BE2C (cell line): ENCODE results near the gene INHBE.
A peak's percentile ranks its signal among the peaks of the same experiment; 100 is the strongest.

Source experiments
- DNase-seq: peaks from one replicate; pipeline ENCODE4 v3.0.0-alpha.2; 2020
- H3K27me3 ChIP-seq: fragments of 250-450 bp; sonication (Bioruptor Pico); 2 replicates; pipeline ENCODE4 v1.5.1; 2020; ENCODE audit warnings: mild to moderate bottlenecking
- H3K36me3 ChIP-seq: fragments of 250-450 bp; sonication (Bioruptor Pico); 2 replicates; pipeline ENCODE4 v1.5.1; 2020; ENCODE audit warnings: mild to moderate bottlenecking
- H3K4me1 ChIP-seq: fragments of 250-450 bp; sonication (Bioruptor Pico); 2 replicates; pipeline ENCODE4 v1.5.1; 2020
- H3K4me3 ChIP-seq: 2 replicates; pipeline ENCODE4 v1.5.1; 2011; ENCODE audit warnings: low read depth, low read length
- H3K9me3 ChIP-seq: fragments of 250-450 bp; sonication (Bioruptor Pico); 2 replicates; pipeline ENCODE4 v1.5.1; 2020
- TF ChIP-seq, protein P1 (sequence below): IDR thresholded peaks from 2 replicates; pipeline ENCODE4 v1.5.1; 2012; ENCODE audit warnings: mild to moderate bottlenecking, low read depth, low read length

Gene INHBE

DNA sequence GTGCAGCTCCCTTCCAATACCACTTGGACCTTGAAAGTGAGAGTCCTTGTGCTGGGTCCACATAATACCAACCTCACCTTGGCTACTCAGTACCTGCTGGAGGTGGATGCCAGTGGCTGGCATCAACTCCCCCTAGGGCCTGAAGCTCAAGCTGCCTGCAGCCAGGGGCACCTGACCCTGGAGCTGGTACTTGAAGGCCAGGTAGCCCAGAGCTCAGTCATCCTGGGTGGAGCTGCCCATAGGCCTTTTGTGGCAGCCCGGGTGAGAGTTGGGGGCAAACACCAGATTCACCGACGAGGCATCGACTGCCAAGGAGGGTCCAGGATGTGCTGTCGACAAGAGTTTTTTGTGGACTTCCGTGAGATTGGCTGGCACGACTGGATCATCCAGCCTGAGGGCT, 5.7 kb upstream of the INHBE start:
- Histone ChIP-seq H3K27me3 (no peaks in the 10 kb centered on the region), H3K36me3 (no peaks in the 10 kb centered on the region), H3K9me3 (no peaks in the 10 kb centered on the region), H3K4me1 (0 out of 2 replicates have a peak, but pooled peaks cover 2% of the 10 kb centered on the region), H3K4me3 (no peak overlapping the region)
- DNase-seq: no peak
- TF ChIP-seq, protein P1, sequence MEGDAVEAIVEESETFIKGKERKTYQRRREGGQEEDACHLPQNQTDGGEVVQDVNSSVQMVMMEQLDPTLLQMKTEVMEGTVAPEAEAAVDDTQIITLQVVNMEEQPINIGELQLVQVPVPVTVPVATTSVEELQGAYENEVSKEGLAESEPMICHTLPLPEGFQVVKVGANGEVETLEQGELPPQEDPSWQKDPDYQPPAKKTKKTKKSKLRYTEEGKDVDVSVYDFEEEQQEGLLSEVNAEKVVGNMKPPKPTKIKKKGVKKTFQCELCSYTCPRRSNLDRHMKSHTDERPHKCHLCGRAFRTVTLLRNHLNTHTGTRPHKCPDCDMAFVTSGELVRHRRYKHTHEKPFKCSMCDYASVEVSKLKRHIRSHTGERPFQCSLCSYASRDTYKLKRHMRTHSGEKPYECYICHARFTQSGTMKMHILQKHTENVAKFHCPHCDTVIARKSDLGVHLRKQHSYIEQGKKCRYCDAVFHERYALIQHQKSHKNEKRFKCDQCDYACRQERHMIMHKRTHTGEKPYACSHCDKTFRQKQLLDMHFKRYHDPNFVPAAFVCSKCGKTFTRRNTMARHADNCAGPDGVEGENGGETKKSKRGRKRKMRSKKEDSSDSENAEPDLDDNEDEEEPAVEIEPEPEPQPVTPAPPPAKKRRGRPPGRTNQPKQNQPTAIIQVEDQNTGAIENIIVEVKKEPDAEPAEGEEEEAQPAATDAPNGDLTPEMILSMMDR: no peak

DNA sequence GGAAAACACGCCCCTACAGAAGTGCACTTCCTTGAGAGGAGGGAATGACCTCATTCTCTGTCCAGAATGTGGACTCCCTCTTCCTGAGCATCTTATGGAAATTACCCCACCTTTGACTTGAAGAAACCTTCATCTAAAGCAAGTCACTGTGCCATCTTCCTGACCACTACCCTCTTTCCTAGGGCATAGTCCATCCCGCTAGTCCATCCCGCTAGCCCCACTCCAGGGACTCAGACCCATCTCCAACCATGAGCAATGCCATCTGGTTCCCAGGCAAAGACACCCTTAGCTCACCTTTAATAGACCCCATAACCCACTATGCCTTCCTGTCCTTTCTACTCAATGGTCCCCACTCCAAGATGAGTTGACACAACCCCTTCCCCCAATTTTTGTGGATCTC, 5.0 kb upstream of the INHBE start:
- no peak overlapping the region for H3K4me3 ChIP-seq
- H3K36me3 ChIP-seq: no peaks in the 10 kb centered on the region
- TF ChIP-seq, protein P1: no peak
- no peaks in the 10 kb centered on the region for H3K27me3 ChIP-seq
- H3K9me3 ChIP-seq: no peaks in the 10 kb centered on the region
- no peak for DNase-seq
- peaks cover 6% of the 10 kb centered on the region for H3K4me1 ChIP-seq

DNA sequence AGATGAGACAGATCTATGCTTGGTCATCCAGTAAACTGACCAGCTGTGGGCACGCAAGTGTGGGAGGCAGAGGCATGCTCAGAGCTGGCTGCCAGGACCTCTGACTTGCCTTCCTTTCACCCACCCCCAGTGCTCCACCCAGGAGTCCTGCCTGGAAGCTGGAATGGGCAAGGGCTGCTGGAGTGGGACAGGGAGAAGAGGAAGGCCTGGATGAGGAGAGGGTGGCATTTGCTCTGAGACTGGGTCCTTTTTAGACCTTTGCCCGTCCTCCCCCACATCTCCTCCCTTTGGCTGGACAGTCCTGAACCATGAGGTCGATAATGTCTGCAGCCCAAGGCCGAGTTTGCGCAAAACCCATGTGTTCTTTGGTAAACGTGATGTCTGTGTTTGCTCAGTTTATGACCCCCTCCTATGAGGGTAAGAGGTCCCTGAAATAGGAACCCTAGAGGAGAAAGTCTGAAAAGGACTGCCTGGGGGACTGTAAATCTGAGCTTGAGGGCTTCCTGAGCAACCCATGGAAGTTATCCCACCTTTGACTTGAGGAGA, 3.8 kb upstream of the INHBE start:
- TF ChIP-seq, protein P1: no peak
- DNase-seq: no peak
- Histone ChIP-seq H3K9me3 (no peaks in the 10 kb centered on the region), H3K4me3 (no peak overlapping the region), H3K4me1 (peaks cover 6% of the 10 kb centered on the region), H3K36me3 (no peaks in the 10 kb centered on the region), H3K27me3 (no peaks in the 10 kb centered on the region)

DNA sequence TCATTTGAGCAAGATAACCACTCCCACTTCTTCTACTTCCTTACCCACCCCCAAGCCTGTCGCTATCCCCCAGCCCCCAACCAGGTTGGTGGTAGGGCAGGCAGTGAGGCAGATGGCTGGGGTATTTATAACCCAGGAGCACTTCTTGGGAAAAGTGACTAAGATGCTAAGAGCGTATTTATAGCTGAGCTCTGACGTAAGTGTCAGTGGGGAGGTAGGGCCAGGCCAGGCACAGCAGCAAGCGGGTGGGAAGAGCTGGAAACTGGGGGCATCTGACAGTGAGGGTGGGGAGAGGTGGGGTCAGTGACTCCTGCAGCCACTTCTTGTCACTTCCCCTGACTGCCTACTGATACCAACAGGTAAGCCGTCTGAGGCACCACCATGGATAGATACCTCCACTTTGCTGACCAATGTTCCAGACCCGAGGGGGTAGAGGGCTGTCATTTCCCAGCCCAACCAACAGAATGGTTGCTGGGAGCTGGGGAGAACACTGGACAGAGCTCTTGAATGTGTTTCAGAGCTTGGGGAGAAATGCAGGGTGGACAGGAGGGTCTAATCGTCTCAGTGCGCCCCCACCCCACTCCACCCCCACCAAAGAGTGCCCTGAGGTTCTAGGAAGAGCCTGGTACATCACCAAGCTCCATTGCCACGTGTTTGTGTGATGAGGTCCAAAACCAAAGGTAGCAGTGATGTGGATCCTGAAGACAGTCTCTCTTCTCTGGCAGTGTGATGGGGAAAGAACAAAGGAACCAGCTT, 2.7 kb upstream of the INHBE start:
- H3K4me3 ChIP-seq: no peak overlapping the region
- no peaks in the 10 kb centered on the region for H3K27me3 ChIP-seq
- no peaks in the 10 kb centered on the region for H3K9me3 ChIP-seq
- H3K36me3 ChIP-seq: no peaks in the 10 kb centered on the region
- H3K4me1 ChIP-seq: peaks cover 6% of the 10 kb centered on the region
- TF ChIP-seq, protein P1: no peak
- DNase-seq: no peak

DNA sequence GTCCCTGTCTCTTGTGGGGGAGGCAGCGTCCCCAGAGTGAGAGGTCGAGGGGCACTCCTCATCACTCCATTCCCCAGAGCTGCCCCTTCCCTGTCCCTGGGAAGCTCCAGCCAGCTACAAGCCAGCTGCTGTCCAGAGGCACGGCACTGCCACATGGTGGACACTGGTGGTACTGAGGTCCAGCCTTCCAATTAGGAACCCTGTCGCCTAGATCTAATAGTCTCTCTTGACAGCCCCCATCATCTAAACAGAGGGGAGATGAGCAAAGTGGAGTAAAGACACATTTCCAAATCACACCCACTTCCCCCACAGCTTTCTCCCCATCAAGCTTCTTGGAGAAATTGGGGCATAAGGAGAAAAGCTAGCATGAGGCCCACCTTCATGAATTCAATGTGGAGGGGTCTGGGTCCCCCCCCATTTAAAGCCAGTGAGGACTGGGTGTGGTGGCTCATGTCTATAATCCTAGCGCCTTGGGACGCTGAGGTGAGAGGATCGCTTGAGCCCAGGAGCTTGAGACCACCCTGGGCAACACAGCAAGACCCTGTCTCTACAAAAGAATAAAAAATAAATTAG, 2.1 kb upstream of the INHBE start:
- no peaks in the 10 kb centered on the region for H3K36me3 ChIP-seq
- H3K9me3 ChIP-seq: no peaks in the 10 kb centered on the region
- peaks cover 6% of the 10 kb centered on the region for H3K4me1 ChIP-seq
- H3K27me3 ChIP-seq: no peaks in the 10 kb centered on the region
- TF ChIP-seq, protein P1: peak; percentile 99
- peak; percentile 90 for DNase-seq
- H3K4me3 ChIP-seq: no peak overlapping the region

DNA sequence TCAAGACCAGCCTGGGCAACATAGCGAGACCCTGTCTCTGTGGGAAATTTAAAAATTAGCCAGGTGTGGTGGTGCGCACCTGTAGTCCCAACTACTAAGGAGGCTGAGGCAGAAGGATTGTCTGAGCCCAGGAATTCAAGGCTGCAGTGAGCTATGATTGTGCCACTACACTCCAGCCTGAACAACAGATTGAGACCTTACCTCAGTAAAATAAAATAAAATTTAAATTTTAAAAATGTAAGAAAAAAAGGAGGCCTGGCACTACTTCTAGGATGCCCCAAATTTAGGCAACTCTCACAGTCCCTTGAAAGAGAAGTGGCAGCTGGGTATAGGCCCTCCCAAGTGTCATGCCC, 918 bp upstream of the INHBE start:
- Histone ChIP-seq H3K36me3 (no peaks in the 10 kb centered on the region), H3K4me3 (no peak overlapping the region), H3K4me1 (peaks cover 6% of the 10 kb centered on the region), H3K9me3 (no peaks in the 10 kb centered on the region), H3K27me3 (no peaks in the 10 kb centered on the region)
- TF ChIP-seq, protein P1: no peak
- DNase-seq: no peak
